NK-92 (cell line): ENCODE data around the gene MYO5A.
"Not testable (repeated sequence)": the region's sequence is repeated elsewhere in the genome, so short reads cannot be mapped to it uniquely, and the experiment has no call there.

Experiments used
- DNase-seq: peaks from one replicate; lab custom pipeline; 2025; ENCODE audit not compliant: unreplicated experiment; lab: John Stamatoyannopoulos, UW

The MYO5A gene

GRCh38 chr15:52509500-52510245, 19.0 kb downstream of the MYO5A start:
- DNase-seq: no peak

GRCh38 chr15:52506549-52506948, 22.1 kb downstream of the MYO5A start:
- no peak for DNase-seq

- no peak for DNase-seq
These were observed 23.5 kb downstream of the MYO5A start for GRCh38 chr15:52505151-52505550.

GRCh38 chr15:52503788-52504496, 24.7 kb downstream of the MYO5A start:
- no peak for DNase-seq

GRCh38 chr15:52502608-52503007, 26.1 kb downstream of the MYO5A start:
- DNase-seq: no peak

GRCh38 chr15:52499506-52499905, 29.2 kb downstream of the MYO5A start:
- DNase-seq: no peak

- no peak for DNase-seq
These were observed 30.0 kb downstream of the MYO5A start for GRCh38 chr15:52498706-52499105.

GRCh38 chr15:52496776-52497470, 31.8 kb downstream of the MYO5A start:
- DNase-seq: no peak

- no peak for DNase-seq
These were observed 32.5 kb downstream of the MYO5A start for GRCh38 chr15:52496175-52496574.

GRCh38 chr15:52495125-52495524, 33.6 kb downstream of the MYO5A start:
- DNase-seq: no peak

- no peak for DNase-seq
These were observed 34.7 kb downstream of the MYO5A start for GRCh38 chr15:52493968-52494367.

GRCh38 chr15:52492132-52492531, 36.5 kb downstream of the MYO5A start:
- DNase-seq: no peak

- no peak for DNase-seq
These were observed 37.2 kb downstream of the MYO5A start for GRCh38 chr15:52491472-52491871.

GRCh38 chr15:52489430-52489829, 39.2 kb downstream of the MYO5A start:
- DNase-seq: not testable (repeated sequence)

GRCh38 chr15:52488830-52489229, 39.9 kb downstream of the MYO5A start:
- DNase-seq: no peak

- DNase-seq: no peak
These were observed 42.4 kb downstream of the MYO5A start for GRCh38 chr15:52486003-52486996.

GRCh38 chr15:52485290-52485689, 43.4 kb downstream of the MYO5A start:
- no peak for DNase-seq

GRCh38 chr15:52483707-52484106, 45.0 kb downstream of the MYO5A start:
- DNase-seq: no peak

- no peak for DNase-seq
These were observed 46.8 kb downstream of the MYO5A start for GRCh38 chr15:52481915-52482314.

GRCh38 chr15:52480990-52481389, 47.7 kb downstream of the MYO5A start:
- no peak for DNase-seq

- no peak for DNase-seq
These were observed 62.0 kb downstream of the MYO5A start for GRCh38 chr15:52466716-52467115.
